ENCODE results near the gene CD151. TPM values are rescaled to one million over a fixed set of nuclear protein-coding genes. Genes with fewer than 3 reads are reported as not detected.

The CD151 gene
- total and polyA plus RNA-seq, 7 donors: 149 to 358 (median 168) TPM

- no peak overlapping the region for H3K4me3 ChIP-seq
- DNase-seq (no peak), ATAC-seq (no peak)
- WGBS, 3 donors: 84 to 93% (median 90%) methylated on average over 7 to 11 of the region's 11 CpGs
- intact Hi-C loops (cut with DNase I): no loop called here
- no peak for TF ChIP-seq CTCF (IDR thresholded peaks at IDR 0.05)
- H3K27me3 ChIP-seq (ENCODE audit: insufficient read depth in 3 of 3, low read length in 2 of 3): no peaks in the 10 kb centered on the region
- H3K27ac ChIP-seq: no peak overlapping the region
- H3K36me3 ChIP-seq (ENCODE audit: insufficient read depth in 1 of 2, low read depth in 1 of 2): peaks cover 0 to 39% of the 10 kb centered on the region in 2 donors
- peaks cover under 1% of the 10 kb centered on the region for H3K4me1 ChIP-seq
- H3K9me3 ChIP-seq: no peaks in the 10 kb centered on the region
Observed at GRCh38 chr11:864898-865297, 32.1 kb downstream of the CD151 start.

- H3K36me3 ChIP-seq (ENCODE audit: insufficient read depth in 1 of 2, low read depth in 1 of 2): peaks cover 0 to 39% of the 10 kb centered on the region in 2 donors
Observed at GRCh38 chr11:865462-866430, 33.0 kb downstream of the CD151 start.

DNA sequence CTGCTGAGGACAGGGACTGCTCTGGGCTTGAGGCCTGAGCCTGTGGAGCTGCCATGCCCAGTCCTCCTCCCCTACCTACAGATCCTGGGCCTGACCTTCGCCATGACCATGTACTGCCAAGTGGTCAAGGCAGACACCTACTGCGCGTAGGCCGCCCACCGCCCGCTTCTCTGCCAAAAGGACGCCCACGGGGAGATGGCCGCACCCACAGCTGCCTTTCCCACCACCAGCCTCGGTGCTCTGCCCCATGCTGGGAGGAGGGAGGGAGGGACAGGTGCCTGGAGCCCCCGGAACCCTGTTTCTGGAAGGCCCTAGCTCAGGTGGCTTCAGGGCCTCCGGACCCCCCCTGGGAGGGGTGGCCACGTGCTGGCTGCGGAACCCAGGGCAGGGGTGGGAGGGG, 33.7 kb downstream of the CD151 start:
- no peak overlapping the region for H3K27ac ChIP-seq
- intact Hi-C loops (cut with DNase I): no loop called here
- peaks cover 0 to 39% of the 10 kb centered on the region in 2 donors for H3K36me3 ChIP-seq (ENCODE audit: insufficient read depth in 1 of 2, low read depth in 1 of 2)

More at GRCh38 chr11:865462-866430, 33.0 kb downstream of the CD151 start:
- Histone ChIP-seq H3K4me3 (no peak overlapping the region), H3K27me3 (ENCODE audit: insufficient read depth in 3 of 3, low read length in 2 of 3) (no peaks in the 10 kb centered on the region), H3K27ac (no peak overlapping the region), H3K4me1 (no peaks in the 10 kb centered on the region), H3K9me3 (no peaks in the 10 kb centered on the region)
- DNase-seq: no peak
- intact Hi-C loops (cut with DNase I): no loop called here
- no peak for TF ChIP-seq CTCF (IDR thresholded peaks at IDR 0.05)
- 84 to 86% (median 85%) methylated on average over 39 to 41 of the region's 41 CpGs for WGBS, 3 donors
- ATAC-seq: no peak

DNA sequence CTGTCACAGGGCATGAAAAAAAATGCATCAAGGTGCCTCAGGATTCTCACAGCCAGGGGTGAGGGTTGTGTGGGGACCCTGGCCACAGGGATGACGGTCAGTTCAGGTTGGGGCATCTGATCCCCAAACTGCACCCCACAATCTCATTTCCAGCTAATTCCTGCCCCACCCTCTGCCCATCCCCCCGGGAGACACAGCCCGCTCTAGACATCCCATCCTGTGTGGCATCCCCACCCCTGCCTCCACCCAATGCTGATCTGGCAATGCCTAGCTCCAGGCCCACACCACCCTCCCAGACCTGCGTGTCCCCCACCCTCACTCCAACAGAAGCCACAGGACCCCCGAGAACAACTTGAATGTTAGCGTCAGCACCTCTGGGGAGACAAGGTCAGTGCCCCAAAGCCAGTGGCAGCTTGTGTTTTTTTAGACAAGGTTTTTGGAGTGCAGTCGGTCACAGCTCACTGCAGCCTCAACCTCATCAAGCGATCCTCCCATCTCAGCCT, 35.2 kb downstream of the CD151 start:
- ATAC-seq: no peak
- H3K36me3 ChIP-seq (ENCODE audit: insufficient read depth in 1 of 2, low read depth in 1 of 2): peaks cover 0 to 37% of the 10 kb centered on the region in 2 donors
- no peak overlapping the region for H3K27ac ChIP-seq
- no peaks in the 10 kb centered on the region for H3K9me3 ChIP-seq
- no peak for TF ChIP-seq CTCF (IDR thresholded peaks at IDR 0.05)
- H3K4me1 ChIP-seq: no peaks in the 10 kb centered on the region
- DNase-seq: no peak
- intact Hi-C loops (cut with DNase I): no loop called here
- H3K27me3 ChIP-seq (ENCODE audit: insufficient read depth in 3 of 3, low read length in 2 of 3): no peaks in the 10 kb centered on the region
- H3K4me3 ChIP-seq: no peak overlapping the region
- 88 to 94% (median 91%) methylated on average over 8 of the region's 8 CpGs for WGBS, 3 donors

More for the DNA sequence above, 33.7 kb downstream of the CD151 start:
- H3K4me3 ChIP-seq: no peak overlapping the region
- whole genome bisulfite sequencing, 3 donors: 86 to 90% (median 89%) methylated on average over 14 of the region's 14 CpGs
- no peak for TF ChIP-seq CTCF (IDR thresholded peaks at IDR 0.05)
- ATAC-seq (no peak), DNase-seq (no peak)
- no peaks in the 10 kb centered on the region for H3K4me1 ChIP-seq
- H3K27me3 ChIP-seq (ENCODE audit: insufficient read depth in 3 of 3, low read length in 2 of 3): no peaks in the 10 kb centered on the region
- no peaks in the 10 kb centered on the region for H3K9me3 ChIP-seq
